HEK293 (cell line): ENCODE data around the gene ACOT7.

Experiments used
- CTCF ChIA-PET: fragments of 350-600 bp; formaldehyde crosslinking; extraction: SDS; loops from one replicate; lab custom pipeline; 2021; ENCODE audit warnings: antibody characterized with exemption; lab: Yijun Ruan, JAX
- POLR2A ChIA-PET: fragments of 300-600 bp; formaldehyde crosslinking; extraction: SDS; loops from one replicate; lab custom pipeline; 2020; ENCODE audit warnings: antibody characterized with exemption, inconsistent platforms; lab: Yijun Ruan, JAX
- H3K27ac ChIP-seq: fragments of 200-500 bp; sonication (Bioruptor generic); 2 replicates; pipeline ENCODE4 v1.5.1; 2014; ENCODE audit warnings: low read depth, low read length, control low read depth, inconsistent platforms; ENCODE audit errors: extremely low read depth
- H3K36me3 ChIP-seq, 2 experiments: fragments of 200-500 bp in 1 of 2; sonication (Bioruptor generic) in 1 of 2; 1 replicate in 1 of 2; 2 replicates in 1 of 2; pipeline ENCODE4 v1.5.1; 2014 to 2017; ENCODE audit warnings: inconsistent platforms in 2 of 2, low read length in 2 of 2; ENCODE audit not compliant: control insufficient read depth in 2 of 2, insufficient read depth in 1 of 2
- H3K4me1 ChIP-seq: fragments of 200-500 bp; sonication (Bioruptor generic); 2 replicates; pipeline ENCODE4 v1.5.1; 2014; ENCODE audit warnings: mild to moderate bottlenecking, low read length, inconsistent platforms; ENCODE audit not compliant: control insufficient read depth, insufficient read depth
- H3K4me3 ChIP-seq: 2 replicates; pipeline ENCODE4 v1.5.1; 2011; ENCODE audit warnings: low read depth, mild to moderate bottlenecking, control low read depth, low read length, moderate library complexity
- H3K9me3 ChIP-seq: fragments of 200-500 bp; sonication (Bioruptor generic); 2 replicates; pipeline ENCODE4 v1.5.1; 2014; ENCODE audit warnings: low read depth, low read length, inconsistent platforms; ENCODE audit not compliant: control insufficient read depth, insufficient read depth
- BCL11A ChIP-seq: fragments of 450-650 bp; formaldehyde crosslinking; IDR thresholded peaks from 2 replicates; pipeline ENCODE4 v1.5.1; 2016; ENCODE audit warnings: low read depth, missing biosample characterization, missing genetic modification characterization
- SCRT2 ChIP-seq: fragments of 450-650 bp; formaldehyde crosslinking; IDR thresholded peaks from 2 replicates; pipeline ENCODE4 v1.5.1; 2016; ENCODE audit warnings: missing biosample characterization, missing genetic modification characterization
- TRIM28 ChIP-seq: IDR thresholded peaks from 2 replicates; pipeline ENCODE4 v1.6.1; 2011; ENCODE audit warnings: low read length, control low read depth, borderline replicate concordance
- ZBTB1 ChIP-seq: fragments of 450-650 bp; formaldehyde crosslinking; IDR thresholded peaks from 2 replicates; pipeline ENCODE4 v1.5.1; 2016; ENCODE audit warnings: missing biosample characterization, missing genetic modification characterization
- ZIC2 ChIP-seq: fragments of 450-650 bp; formaldehyde crosslinking; IDR thresholded peaks from 2 replicates; pipeline ENCODE4 v1.5.1; 2016; ENCODE audit warnings: missing biosample characterization, missing genetic modification characterization
- ZNF112 ChIP-seq: fragments of 450-650 bp; formaldehyde crosslinking; IDR thresholded peaks from 2 replicates; pipeline ENCODE4 v1.5.0; 2017; ENCODE audit warnings: missing biosample characterization, missing genetic modification characterization
- ZNF629 ChIP-seq: fragments of 450-650 bp; formaldehyde crosslinking; IDR thresholded peaks from 2 replicates; pipeline ENCODE4 v1.5.1; 2017; ENCODE audit warnings: missing biosample characterization, missing genetic modification characterization
- ZNF658 ChIP-seq: fragments of 450-650 bp; formaldehyde crosslinking; IDR thresholded peaks from 2 replicates; pipeline ENCODE4; 2016; ENCODE audit warnings: missing biosample characterization, missing genetic modification characterization
- ZNF777 ChIP-seq: fragments of 450-650 bp; formaldehyde crosslinking; IDR thresholded peaks from 2 replicates; pipeline ENCODE4 v1.5.1; 2017; ENCODE audit warnings: missing biosample characterization, missing genetic modification characterization, borderline replicate concordance
- TF ChIP-seq, protein P1 (sequence below): fragments of 450-650 bp; formaldehyde crosslinking; IDR thresholded peaks from 2 replicates; pipeline ENCODE4 v1.5.1; 2016; ENCODE audit warnings: missing biosample characterization, missing genetic modification characterization, low read depth
- TF ChIP-seq, protein P2 (sequence below): fragments of 450-650 bp; formaldehyde crosslinking; IDR thresholded peaks from 2 replicates; pipeline ENCODE4 v1.5.1; 2016; ENCODE audit warnings: missing biosample characterization, missing genetic modification characterization
- TF ChIP-seq, protein P3 (sequence below): fragments of 450-650 bp; formaldehyde crosslinking; IDR thresholded peaks from 2 replicates; pipeline ENCODE4 v1.5.1; 2016; ENCODE audit warnings: missing biosample characterization, missing genetic modification characterization, borderline replicate concordance

Gene ACOT7

DNA sequence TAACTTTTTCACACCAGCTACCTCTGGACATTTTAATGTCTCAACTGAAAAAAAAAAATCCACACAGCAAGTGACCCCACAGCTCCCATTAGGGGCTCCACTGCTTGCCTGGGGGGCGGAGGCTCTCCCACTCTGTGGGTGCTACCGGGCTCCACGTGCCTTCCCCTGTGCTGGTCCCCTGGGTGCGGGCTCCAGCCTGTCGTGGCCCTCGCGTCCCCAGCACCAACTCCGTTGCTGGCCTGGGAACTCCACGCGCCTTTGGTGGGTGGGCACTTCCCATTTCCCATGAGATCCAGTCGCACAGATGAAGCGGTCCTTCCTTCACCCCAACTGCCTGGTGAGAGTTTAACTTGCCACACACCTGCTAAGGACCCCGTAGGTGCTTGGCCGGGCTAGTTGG, 105.5 kb downstream of the ACOT7 start (continued):
- TF ChIP-seq, protein P1, sequence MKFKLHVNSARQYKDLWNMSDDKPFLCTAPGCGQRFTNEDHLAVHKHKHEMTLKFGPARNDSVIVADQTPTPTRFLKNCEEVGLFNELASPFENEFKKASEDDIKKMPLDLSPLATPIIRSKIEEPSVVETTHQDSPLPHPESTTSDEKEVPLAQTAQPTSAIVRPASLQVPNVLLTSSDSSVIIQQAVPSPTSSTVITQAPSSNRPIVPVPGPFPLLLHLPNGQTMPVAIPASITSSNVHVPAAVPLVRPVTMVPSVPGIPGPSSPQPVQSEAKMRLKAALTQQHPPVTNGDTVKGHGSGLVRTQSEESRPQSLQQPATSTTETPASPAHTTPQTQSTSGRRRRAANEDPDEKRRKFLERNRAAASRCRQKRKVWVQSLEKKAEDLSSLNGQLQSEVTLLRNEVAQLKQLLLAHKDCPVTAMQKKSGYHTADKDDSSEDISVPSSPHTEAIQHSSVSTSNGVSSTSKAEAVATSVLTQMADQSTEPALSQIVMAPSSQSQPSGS (tag by site-specific recombination) = no peak

DNA sequence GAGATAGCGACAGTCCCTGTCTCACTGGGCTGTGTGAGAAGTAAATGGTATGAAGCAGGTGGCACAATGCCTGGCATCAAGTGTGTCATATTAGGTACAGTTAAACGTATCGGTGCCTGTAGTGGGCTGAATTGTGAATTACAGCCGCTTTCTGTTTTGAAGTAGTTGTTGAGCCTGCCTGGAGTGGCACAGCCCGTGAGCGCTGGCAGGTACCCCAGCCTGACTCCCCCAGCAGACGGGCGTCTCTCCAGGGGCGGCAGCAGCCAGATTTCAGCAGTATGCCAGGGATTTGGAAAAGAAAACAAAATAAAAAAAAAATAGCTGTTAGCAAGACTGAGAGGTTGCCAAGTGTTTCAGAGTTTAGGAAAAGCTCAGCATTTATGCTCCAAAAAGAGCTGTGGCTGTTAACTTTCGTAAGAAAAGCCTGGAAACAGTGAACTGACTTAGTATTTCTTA, 106.1 kb downstream of the ACOT7 start:
- CTCF ChIA-PET = interaction anchor here (0.6 to 1.1 kb wide), 3 partner anchors 40 to 248 kb away, joined by 3 to 7 read pairs (median 3); no protein-coding TSS in a partner anchor
- H3K4me1 ChIP-seq = no peaks in the 10 kb centered on the region
- POLR2A ChIA-PET = no interaction called here
- no peak for TF ChIP-seq ZNF777 (tag by site-specific recombination)
- no peak for TF ChIP-seq TRIM28
- no peak for TF ChIP-seq ZNF658 (tag by site-specific recombination)
- H3K9me3 ChIP-seq = no peaks in the 10 kb centered on the region
- H3K27ac ChIP-seq = no peak overlapping the region
- peaks cover 0 to 54% of the 10 kb centered on the region in 2 experiments; a peak in 2 of 3 replicates for H3K36me3 ChIP-seq
- H3K4me3 ChIP-seq = no peak overlapping the region

DNA sequence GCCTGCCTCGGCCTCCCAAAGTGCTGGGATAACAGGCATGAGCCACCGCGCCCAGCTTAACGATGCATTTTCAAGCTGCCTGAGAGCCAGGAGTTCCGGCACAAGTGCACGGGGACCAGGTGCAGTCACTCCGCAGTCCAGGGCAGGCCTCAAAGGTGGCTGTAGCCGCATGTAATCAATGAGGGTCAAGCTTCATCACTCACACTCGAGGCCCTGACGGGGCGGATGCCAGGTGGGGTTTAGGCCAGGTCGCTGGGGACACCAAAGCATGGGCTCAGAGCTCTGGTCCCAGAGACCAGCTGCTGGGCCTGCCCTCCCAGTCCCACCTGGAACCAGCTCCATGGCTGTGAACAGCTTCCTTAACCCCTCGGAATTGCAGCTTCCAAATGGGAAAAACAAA, 106.5 kb downstream of the ACOT7 start:
- ChIA-PET CTCF (interaction anchor here (0.6 to 1.1 kb wide), 3 partner anchors 40 to 248 kb away, joined by 3 to 7 read pairs (median 3); no protein-coding TSS in a partner anchor), POLR2A (no interaction called here)
- no peaks in the 10 kb centered on the region for H3K9me3 ChIP-seq
- H3K36me3 ChIP-seq = peaks cover 0 to 50% of the 10 kb centered on the region in 2 experiments; a peak in 1 of 3 replicates
- no peak overlapping the region for H3K4me3 ChIP-seq
- TF ChIP-seq TRIM28 (no peak), BCL11A (tag by site-specific recombination) (no peak), ZNF112 (tag by site-specific recombination) (no peak), ZIC2 (tag by site-specific recombination) (no peak), ZBTB1 (tag by site-specific recombination) (no peak), SCRT2 (tag by site-specific recombination) (no peak), ZNF629 (tag by site-specific recombination) (no peak)
- TF ChIP-seq, protein P2, sequence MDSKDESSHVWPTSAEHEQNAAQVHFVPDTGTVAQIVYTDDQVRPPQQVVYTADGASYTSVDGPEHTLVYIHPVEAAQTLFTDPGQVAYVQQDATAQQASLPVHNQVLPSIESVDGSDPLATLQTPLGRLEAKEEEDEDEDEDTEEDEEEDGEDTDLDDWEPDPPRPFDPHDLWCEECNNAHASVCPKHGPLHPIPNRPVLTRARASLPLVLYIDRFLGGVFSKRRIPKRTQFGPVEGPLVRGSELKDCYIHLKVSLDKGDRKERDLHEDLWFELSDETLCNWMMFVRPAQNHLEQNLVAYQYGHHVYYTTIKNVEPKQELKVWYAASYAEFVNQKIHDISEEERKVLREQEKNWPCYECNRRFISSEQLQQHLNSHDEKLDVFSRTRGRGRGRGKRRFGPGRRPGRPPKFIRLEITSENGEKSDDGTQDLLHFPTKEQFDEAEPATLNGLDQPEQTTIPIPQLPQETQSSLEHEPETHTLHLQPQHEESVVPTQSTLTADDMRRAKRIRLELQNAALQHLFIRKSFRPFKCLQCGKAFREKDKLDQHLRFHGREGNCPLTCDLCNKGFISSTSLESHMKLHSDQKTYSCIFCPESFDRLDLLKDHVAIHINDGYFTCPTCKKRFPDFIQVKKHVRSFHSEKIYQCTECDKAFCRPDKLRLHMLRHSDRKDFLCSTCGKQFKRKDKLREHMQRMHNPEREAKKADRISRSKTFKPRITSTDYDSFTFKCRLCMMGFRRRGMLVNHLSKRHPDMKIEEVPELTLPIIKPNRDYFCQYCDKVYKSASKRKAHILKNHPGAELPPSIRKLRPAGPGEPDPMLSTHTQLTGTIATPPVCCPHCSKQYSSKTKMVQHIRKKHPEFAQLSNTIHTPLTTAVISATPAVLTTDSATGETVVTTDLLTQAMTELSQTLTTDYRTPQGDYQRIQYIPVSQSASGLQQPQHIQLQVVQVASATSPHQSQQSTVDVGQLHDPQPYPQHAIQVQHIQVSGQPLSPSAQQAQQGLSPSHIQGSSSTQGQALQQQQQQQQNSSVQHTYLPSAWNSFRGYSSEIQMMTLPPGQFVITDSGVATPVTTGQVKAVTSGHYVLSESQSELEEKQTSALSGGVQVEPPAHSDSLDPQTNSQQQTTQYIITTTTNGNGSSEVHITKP (tag by site-specific recombination) = no peak
- H3K27ac ChIP-seq = no peak overlapping the region
- H3K4me1 ChIP-seq = no peaks in the 10 kb centered on the region

DNA sequence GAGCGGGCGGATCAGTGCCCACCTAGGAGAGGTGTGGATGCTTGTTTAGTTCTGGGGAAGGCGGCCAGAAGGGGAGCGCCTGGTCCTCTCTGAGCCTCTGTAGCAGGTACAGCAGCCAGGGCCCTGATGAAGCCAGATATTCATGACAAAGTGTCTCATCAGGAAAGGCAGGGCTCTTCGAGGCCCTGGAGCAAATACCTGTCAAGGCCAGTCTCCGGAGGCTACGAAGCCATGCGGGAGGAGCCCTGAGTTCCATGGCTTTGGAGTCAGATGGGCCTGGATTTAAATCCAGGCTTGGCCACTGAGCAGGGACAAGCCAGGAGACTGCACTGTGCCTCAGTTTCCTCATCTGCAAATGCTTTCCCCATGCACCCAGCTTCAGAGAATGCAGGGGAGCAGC, 107.3 kb downstream of the ACOT7 start:
- Histone ChIP-seq H3K4me1 (no peaks in the 10 kb centered on the region), H3K27ac (no peak overlapping the region), H3K9me3 (no peaks in the 10 kb centered on the region), H3K4me3 (no peak overlapping the region), H3K36me3 (peaks cover 0 to 42% of the 10 kb centered on the region in 2 experiments; a peak in 1 of 3 replicates)
- TF ChIP-seq, protein P3, sequence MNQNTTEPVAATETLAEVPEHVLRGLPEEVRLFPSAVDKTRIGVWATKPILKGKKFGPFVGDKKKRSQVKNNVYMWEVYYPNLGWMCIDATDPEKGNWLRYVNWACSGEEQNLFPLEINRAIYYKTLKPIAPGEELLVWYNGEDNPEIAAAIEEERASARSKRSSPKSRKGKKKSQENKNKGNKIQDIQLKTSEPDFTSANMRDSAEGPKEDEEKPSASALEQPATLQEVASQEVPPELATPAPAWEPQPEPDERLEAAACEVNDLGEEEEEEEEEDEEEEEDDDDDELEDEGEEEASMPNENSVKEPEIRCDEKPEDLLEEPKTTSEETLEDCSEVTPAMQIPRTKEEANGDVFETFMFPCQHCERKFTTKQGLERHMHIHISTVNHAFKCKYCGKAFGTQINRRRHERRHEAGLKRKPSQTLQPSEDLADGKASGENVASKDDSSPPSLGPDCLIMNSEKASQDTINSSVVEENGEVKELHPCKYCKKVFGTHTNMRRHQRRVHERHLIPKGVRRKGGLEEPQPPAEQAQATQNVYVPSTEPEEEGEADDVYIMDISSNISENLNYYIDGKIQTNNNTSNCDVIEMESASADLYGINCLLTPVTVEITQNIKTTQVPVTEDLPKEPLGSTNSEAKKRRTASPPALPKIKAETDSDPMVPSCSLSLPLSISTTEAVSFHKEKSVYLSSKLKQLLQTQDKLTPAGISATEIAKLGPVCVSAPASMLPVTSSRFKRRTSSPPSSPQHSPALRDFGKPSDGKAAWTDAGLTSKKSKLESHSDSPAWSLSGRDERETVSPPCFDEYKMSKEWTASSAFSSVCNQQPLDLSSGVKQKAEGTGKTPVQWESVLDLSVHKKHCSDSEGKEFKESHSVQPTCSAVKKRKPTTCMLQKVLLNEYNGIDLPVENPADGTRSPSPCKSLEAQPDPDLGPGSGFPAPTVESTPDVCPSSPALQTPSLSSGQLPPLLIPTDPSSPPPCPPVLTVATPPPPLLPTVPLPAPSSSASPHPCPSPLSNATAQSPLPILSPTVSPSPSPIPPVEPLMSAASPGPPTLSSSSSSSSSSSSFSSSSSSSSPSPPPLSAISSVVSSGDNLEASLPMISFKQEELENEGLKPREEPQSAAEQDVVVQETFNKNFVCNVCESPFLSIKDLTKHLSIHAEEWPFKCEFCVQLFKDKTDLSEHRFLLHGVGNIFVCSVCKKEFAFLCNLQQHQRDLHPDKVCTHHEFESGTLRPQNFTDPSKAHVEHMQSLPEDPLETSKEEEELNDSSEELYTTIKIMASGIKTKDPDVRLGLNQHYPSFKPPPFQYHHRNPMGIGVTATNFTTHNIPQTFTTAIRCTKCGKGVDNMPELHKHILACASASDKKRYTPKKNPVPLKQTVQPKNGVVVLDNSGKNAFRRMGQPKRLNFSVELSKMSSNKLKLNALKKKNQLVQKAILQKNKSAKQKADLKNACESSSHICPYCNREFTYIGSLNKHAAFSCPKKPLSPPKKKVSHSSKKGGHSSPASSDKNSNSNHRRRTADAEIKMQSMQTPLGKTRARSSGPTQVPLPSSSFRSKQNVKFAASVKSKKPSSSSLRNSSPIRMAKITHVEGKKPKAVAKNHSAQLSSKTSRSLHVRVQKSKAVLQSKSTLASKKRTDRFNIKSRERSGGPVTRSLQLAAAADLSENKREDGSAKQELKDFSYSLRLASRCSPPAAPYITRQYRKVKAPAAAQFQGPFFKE (tag by site-specific recombination) = no peak
- POLR2A ChIA-PET = no interaction called here
- CTCF ChIA-PET = no interaction called here
